ENCODE measurements around the gene SIGLEC11. TPM values are rescaled to one million over a fixed set of nuclear protein-coding genes. Genes with fewer than 3 reads are reported as not detected.
A peak's percentile ranks its signal among the peaks of the same experiment; 100 is the strongest.
"Not testable (repeated sequence)": the region's sequence is repeated elsewhere in the genome, so short reads cannot be mapped to it uniquely, and the experiment has no call there.

The SIGLEC11 gene, protein sequence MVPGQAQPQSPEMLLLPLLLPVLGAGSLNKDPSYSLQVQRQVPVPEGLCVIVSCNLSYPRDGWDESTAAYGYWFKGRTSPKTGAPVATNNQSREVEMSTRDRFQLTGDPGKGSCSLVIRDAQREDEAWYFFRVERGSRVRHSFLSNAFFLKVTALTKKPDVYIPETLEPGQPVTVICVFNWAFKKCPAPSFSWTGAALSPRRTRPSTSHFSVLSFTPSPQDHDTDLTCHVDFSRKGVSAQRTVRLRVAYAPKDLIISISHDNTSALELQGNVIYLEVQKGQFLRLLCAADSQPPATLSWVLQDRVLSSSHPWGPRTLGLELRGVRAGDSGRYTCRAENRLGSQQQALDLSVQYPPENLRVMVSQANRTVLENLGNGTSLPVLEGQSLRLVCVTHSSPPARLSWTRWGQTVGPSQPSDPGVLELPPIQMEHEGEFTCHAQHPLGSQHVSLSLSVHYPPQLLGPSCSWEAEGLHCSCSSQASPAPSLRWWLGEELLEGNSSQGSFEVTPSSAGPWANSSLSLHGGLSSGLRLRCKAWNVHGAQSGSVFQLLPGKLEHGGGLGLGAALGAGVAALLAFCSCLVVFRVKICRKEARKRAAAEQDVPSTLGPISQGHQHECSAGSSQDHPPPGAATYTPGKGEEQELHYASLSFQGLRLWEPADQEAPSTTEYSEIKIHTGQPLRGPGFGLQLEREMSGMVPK
- not detected in 2 replicates for total RNA-seq (2014; rRNA removed; shearing (Covaris generic))

DNA sequence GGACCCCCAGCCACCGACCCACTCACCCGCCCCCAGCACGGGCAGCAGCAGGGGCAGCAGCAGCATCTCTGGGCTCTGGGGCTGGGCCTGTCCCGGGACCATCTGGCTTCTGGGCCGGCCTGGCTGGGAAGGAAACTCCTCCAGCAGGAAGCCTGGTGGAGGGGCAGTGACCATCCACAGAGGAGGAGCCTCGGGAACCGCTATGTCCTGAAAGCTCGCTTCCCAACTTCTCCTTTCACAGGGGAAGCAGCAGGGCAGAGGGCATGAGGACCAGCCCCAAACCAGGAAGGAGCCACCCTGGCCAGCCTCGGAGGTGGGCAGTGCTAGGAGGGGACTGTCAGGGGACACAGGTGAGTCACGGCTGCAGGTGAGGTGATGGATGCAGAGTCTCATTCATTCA is at the start of gene SIGLEC11:
SIGLEC11 (minus strand) TSS at position 193 of the 400 bp plus-strand sequence; CDS start at position 102, 91 bp downstream.
- DNase-seq (ENCODE audit: low spot score) = not testable (repeated sequence)

DNA sequence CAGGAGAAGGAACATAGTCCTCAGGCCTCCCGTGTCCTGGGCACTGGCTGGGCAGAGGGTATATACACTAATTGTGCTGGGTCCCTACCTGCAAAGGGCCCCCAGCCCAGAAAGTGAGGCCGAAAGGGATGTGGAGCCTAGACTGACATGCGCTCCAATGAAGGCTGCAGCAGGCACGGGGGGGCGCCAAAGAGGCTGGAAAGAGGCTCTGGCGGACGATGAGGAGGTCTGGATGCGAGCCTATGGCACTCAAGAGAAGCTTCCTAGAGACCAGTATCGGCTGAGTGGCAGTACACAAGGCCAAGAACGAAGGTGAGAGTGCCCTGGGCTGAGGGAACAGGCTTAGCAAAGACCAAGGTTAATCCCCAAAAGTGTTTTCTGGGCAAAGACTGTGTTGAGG is 47.6 kb upstream of the SIGLEC11 start:
- no peak for DNase-seq (ENCODE audit: low spot score)

DNA sequence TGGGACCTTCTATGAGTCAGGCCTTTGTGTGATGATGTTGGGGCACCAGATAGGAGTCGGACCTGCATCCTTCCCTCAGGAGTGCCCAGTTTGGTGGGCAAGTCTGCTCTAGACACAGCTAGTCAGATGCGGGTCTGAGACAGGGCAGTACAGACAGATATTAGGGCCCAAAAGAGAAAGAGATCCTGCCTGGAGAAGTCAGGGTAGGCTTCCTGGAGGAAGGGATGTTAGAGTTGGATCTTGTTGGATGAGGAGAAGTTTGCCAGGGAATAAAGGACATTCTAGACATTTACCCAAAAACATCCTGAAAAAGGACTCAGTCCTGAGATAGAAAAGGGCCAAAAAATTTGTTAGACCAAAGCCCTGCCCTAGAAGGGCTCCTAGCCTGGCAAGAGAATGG is 47.0 kb upstream of the SIGLEC11 start:
- DNase-seq (ENCODE audit: low spot score) = no peak

DNA sequence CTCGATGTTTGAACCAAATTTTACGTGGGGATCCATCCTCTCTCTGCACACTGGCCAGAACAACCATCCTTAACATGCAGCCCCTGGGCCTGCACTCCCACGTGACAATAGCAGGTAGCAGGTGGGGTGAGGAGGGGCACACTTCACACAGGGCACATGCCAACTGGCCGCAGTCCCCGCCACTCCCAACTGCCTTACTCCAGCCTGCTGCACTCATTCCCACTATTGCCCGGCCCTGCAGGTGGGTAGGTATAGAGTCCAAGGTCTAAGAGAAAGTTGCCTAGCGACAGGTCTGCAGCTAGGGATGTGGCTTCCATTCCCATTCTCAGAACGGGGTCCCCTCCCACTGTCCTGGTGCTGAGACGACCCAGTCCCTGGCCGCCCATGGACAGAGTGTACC is 46.2 kb upstream of the SIGLEC11 start:
- DNase-seq (ENCODE audit: low spot score) = no peak

DNA sequence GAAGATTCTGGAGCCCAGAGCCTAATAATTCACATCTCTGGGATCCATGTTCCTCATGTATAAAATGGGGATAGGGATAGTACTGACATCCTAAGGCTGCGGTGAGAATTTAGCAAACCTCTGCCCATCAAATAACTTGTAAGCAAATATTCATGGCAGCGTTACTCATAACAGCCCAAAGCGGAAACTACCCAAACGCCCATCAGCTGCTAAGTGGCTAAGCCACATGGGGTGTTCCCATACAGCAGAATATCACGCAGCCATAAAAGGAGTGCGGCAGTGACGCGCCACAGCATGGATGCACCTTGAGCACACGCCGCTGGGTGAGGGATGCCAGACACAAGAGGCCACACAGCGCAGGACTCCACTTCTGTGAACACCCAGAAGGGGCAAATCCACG is 44.5 kb upstream of the SIGLEC11 start:
- DNase-seq (ENCODE audit: low spot score) = no peak

DNA sequence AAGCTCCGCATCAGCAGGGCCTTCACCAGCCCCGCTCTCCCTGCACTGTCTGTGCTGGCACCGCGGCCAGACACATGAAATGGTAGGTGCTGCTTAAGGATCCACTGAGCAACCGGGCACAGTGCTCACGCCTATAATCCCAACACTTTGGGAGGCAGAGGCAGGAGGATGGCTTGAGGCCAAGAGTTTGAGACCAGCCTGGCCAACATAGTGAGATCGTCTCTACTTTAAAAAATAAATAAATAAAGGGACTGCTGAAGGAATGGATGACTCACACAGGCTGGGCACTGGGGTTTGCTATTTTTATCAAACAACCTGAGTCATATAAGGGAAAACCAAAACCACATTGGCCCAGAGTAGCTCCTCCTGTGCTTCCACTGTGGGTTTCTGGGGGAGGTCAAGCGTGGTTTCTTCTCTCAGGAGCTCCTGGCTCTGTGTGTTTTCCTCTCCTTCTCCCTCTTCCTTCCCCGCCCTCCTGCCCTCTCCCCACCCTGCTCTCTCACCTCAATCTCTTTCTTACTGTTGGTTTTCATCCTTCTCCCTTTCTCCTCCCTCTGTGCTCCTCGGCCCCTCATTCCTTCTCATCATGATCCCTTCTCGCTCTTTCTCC is 42.9 kb upstream of the SIGLEC11 start:
- peak; percentile 98 for DNase-seq (ENCODE audit: low spot score)

DNA sequence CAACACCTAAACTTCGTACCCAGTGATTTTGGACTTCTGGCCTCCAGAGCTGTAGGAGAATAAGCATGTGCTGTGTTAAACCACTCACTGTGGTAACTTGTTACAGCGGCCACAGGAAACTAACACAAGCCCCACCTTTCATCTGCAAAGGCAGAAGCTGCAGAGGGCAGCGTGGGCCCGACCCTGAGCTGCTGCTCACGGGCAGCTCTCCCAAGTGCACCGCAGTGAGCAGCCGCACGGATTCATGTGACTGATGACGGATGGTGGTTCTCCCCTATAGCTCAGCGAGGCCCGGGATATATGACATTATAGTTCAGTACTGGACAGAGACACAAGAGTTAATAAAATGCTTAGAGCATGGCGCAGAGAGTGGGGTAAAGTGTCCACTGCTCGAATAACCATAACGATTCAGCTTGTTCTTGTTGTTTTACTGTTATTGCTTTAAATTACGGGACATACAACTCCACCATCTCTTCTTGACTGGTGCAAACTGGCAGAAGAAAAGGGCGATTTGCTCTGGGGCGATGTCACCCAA is 42.3 kb upstream of the SIGLEC11 start:
- no peak for DNase-seq (ENCODE audit: low spot score)

DNA sequence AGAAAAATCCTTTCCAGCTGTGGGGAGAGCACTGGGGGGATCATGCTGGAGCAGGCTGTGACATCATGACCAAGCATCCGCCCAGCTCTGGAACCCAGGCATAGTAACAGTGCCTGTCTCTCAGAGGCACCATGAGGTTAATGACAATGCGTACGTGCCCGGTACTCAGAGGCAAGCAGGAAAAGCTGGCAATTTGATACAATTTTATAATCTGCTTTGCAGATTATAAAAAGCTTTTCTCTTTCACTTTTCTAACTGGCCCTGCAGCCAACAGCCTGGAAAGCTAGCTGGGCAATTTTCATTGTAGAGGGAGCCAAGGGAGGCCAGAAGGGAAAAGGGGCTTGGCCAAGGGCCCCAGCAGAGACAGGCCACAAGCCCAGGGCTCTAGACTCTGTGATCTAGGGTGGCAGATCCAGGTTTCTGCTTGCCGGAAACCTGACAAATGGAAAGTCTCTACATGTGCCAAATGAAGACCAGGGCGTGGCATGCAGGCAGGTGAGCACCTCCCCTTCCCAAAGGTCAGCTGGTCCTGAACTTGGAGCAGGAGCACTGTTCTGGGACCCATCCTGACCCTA is 41.5 kb upstream of the SIGLEC11 start:
- DNase-seq (ENCODE audit: low spot score) = no peak

DNA sequence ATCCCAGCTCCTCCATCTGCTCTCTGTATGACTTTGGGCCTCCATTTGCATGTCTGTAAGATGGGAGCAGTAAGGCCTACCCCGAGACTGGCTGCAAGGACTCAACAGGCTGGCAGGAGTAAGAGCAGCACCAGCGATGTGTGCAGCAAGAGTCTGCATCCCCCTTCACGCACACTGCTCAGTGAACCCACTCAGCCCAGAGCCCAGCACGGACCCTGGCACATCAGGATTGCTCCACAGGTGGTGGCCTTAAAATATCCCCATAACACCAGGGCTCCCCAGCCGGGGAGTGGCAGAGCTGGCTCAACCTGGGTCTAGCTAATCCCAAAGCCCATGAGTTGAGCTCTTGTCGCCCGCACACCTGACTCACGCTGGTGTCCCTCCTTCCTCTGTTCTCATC is 40.8 kb upstream of the SIGLEC11 start:
- no peak for DNase-seq (ENCODE audit: low spot score)

DNA sequence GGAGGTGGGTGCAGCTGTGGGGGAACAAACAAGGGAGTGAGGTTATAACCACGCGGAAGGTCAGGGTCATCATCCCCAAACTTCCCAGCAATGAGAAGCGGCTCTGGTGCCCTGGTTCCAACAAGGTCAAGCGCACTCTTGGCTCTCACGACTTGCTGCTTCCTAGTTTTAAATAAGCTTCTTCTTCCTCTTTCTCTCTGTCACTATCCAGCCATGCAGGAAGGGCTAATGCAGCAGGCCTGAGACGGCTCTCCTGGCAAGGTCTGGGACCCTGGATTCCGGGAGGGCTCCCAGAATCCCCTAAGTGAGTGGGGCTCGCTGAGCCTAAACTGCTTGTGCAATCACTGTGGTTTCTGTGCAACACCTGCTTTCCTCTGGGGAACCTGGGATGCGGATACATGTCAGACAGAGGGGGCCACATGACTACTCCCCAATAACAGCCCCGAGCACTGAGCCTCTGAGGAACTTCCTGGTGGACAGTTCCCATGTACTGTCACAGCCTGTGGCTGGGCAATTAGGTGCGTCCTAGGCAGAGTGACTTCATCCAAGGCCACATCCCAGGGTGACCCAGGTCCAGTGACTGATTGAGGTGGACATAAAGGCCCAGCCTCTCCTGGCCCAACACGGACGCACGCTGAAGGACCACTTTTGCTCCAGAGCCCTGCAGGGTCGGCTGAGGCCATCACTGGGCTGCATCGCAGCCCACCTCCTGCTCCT is 40.0 kb upstream of the SIGLEC11 start:
- DNase-seq (ENCODE audit: low spot score) = no peak

DNA sequence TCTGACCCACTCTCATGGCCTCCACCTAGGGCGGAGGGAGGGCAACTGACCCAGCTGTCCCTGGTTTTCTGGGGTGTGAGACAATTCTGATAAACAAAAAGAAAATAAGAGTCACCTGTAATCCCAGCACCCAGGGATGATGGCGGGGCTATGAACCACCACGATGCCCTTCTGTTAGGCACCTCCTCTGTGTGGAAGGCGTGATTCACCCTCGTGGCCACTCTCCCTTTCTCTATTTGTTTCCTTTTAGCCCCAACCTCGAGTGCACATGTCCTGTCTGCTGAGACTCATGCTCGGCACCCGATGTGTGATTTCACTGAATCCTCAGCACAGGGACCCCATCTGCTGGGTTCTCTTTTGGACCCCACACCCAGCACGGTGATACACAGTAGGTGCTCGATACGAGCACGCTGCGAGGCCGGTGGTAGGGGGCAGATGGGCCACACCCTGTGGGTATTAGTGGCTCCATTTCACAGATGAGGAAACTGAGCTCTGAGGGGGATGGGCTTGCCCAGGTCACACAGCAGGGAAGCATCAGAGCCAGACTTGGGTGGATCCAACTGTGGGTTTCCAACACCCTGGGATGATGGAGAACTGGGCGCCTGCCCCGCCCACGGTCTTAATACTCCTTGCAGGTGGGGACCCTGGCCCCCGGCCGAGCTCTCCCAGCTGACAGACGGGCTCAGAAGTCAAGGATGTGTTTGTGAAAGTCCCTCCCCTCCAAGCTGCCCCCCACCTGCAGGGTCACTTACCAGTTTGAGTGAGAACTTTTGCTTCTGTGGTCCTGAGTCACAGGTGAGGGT is 39.3 kb upstream of the SIGLEC11 start:
- no peak for DNase-seq (ENCODE audit: low spot score)

DNA sequence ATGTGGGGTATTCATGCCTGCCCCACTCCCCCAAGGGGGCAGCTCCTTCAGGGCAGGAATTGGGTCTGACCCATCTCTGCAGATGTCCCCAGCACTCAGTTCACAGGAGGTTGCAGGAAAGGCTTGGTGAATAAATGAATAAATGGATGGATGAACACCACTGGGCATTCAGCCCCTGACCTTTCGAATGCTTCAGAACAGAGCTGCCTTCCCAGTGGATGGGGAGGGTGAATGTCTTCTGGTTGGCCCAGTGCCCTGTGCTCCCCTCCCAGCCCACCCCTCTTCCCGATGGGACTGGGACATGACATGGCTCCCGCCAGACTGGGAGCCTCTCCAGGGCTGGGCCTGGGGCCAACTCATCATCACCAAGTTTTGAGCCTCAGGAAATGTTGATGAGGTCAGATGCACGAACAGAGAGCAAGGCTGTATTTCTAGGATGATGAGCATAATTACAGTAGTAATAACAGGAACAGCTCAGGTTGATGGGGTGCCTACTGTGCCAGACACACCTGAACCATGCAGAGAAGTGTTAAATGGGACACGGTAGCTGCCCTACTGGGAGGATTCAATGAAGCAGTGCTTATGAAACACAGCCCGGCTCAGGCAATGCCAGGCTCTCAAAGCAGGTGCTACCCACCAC is 38.5 kb upstream of the SIGLEC11 start:
- no peak for DNase-seq (ENCODE audit: low spot score)

DNA sequence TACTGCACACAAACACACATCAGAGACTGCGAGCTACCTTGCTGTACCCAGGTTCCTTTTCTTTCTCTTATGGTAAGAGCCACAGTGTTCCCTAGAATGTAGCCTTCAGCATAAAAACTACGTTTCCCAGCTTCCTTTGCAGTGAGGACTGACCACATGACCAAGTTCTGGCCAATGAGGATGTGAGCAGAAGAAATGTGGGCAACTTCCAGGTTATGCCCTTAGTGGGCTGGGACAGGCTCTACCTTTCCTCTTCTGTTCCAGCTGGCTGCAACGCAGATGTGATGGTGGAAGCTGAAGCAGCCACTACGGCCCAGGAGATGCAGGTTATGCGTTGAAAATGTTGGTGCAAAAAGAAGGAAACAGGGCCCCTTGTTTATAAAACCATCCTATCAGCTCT is 36.7 kb upstream of the SIGLEC11 start:
- DNase-seq (ENCODE audit: low spot score) = no peak

DNA sequence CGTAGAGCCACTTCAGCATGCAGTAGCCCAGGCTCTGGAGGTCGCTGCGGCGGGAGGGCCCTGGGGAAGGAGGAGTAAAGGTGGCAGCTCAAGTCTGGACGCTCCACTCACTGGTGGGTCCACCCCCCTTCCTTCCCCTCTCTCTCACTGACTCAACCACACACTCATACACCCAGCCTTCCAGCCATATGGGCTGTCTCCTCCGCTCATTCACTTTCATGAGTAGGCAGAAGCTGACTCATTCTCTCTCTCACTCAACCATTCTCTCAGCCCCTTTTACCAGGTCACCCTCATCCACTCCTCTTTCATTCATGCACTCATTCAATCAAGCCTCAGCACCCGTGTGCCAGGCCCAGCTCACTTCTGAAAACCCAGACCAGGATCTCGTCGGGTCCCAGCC is 27.5 kb upstream of the SIGLEC11 start:
- no peak for DNase-seq (ENCODE audit: low spot score)

DNA sequence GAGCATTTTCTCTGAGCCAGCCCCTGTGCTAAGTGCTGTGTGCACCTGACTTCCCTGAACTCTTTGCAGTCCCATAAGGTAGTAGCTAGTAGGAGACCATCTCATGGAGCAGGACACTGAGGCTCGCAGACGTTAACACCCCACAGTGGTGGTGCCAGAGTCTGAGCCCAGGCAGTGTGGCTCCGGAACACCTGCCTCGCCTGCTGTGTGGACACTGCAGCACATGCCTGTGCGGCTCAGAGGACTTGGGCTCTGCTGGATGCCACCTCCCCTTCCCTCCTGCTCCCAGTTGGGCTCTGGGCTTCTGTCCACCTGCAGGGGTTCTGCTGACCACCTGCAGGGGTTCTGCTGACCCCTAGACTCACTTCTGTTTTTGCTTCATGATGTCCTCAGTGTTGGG is 27.0 kb upstream of the SIGLEC11 start:
- no peak for DNase-seq (ENCODE audit: low spot score)

DNA sequence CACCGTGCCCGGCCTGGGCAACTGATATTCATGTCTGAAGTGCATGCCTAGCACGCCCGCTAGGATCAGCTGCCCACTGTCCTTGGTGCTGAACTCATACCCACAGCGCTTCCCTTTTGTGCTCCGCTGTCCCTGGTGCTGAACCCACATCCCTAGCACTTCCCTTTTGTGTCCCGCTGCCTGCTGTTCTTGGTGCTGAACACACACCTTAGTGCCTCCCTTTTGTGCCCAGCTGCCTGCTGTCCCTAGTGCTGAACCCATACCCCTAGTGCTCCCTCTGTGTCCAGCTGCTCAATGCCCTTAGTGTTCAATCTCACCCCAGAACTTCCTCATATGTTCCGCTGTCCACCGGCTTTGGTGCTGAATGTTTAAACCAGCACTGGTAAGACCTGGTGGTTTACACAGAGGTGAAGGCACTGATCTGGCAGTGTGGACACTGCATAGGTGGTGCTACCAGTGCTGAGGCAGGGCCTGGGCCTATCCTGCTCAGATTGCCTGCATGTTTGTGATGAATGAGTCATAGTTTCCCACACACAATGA is 26.3 kb upstream of the SIGLEC11 start:
- peak; percentile 90 for DNase-seq (ENCODE audit: low spot score)

DNA sequence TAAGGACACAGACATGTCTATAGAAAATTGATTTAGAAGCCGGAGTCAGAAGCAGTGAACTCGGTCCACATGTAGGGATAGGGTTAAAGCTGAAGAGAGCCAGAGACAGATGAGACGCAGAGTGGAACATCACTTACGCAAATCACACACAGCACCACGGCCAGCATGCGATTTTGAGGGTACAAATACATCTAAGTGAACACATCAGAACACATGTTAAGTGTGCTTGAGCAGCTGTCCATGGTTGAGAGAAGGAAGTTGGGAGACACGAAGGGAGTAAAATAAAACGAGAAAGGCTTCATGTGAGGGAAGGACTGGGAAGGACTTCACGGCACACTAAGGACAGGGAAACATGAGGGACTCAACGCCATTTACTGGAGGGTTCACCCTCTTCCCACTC is 25.4 kb upstream of the SIGLEC11 start:
- no peak for DNase-seq (ENCODE audit: low spot score)

DNA sequence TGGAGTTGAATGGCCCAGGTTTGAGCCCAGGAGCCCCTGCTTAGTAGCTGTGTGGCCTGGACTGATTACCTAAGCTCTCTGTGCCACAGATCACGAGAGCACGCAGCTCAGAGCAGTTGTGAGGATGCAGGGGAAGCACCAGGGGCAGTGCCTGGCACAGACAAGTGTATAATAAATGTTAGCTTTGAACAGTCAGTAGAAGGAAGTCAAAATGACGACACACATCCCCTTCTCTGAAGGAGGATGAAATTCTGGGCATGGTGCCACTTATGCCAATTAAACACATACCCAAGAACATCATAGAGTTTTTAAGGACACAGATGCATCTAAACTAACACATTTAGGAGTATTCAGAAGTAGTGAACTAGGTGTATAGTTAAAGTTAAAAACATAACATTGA is 24.9 kb upstream of the SIGLEC11 start:
- no peak for DNase-seq (ENCODE audit: low spot score)

DNA sequence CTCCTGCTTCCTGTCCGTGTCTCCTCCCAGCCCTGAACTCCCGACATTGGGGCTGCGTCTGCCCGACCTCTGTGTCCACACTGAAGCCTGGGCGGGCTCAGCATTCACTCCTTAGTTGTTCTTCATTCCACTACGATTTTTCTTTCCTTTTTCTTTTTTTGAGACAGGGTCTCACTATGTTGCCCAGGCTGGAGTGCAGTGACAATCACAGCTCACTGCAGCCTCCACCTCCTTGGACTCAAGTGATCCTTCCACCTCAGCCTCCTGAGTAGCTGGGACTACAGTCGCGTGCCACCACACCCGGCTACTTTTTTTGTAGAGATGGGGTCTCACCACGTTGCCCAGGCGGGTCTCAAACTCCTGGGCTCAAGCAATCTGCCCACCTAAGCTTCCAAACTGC is 23.5 kb upstream of the SIGLEC11 start:
- no peak for DNase-seq (ENCODE audit: low spot score)

Data from H4 (cell line).